B cell (primary cell): ENCODE results near the gene HOXD12. TPM values are rescaled to one million over a fixed set of nuclear protein-coding genes. Genes with fewer than 3 reads are reported as not detected.

Experiments
- ATAC-seq: fragments of 200-7000 bp; cut with Tn5 transposase; one replicate; pipeline ENCODE4 v1.10.0; 2021; ENCODE audit warnings: low read depth, mild to moderate bottlenecking, moderate number of reproducible peaks, moderate library complexity
- CTCF ChIA-PET: fragments of 350-600 bp; sonication (Branson Sonifier 250); formaldehyde crosslinking; loops from one replicate; lab custom pipeline; 2021; ENCODE audit warnings: antibody characterized with exemption, inconsistent platforms; lab: Charles Lee
- POLR2A ChIA-PET: fragments of 350-600 bp; sonication (Branson Sonifier 250); formaldehyde crosslinking; loops from one replicate; lab custom pipeline; 2021; ENCODE audit warnings: antibody characterized with exemption; lab: Charles Lee
- DNase-seq: peaks from one replicate; pipeline ENCODE4 v3.0.0; 2013
- H2AFZ ChIP-seq: 2 replicates; pipeline ENCODE4 v1.6.1; 2012; ENCODE audit warnings: mild to moderate bottlenecking, low read depth, low read length; ENCODE audit not compliant: insufficient read depth, poor library complexity, severe bottlenecking
- H3K27ac ChIP-seq, 2 donors: 1 replicate in 1 of 2; 2 replicates in 1 of 2; pipeline ENCODE4 v1.5.1; 2012 to 2013; ENCODE audit warnings: low read length in 2 of 2, mild to moderate bottlenecking in 2 of 2, moderate library complexity in 1 of 2
- H3K27me3 ChIP-seq, 4 experiments: fragments of 200-600 bp in 1 of 4; sonication (generic) in 1 of 4; replicated peaks in 1 of 4; 1 replicate in 2 of 4; 2 replicates in 2 of 4; pipeline versions ENCODE4 v1.6.1 to v1.7.0; 2013 to 2016; ENCODE audit warnings: low read length in 3 of 4, mild to moderate bottlenecking in 2 of 4, mixed read lengths in 1 of 4, moderate library complexity in 1 of 4; ENCODE audit not compliant: insufficient read depth in 4 of 4, control insufficient read depth in 3 of 4; ENCODE audit errors: control extremely low read depth in 1 of 4
- H3K36me3 ChIP-seq, 2 experiments: replicated peaks in 1 of 2; 1 replicate in 1 of 2; 2 replicates in 1 of 2; pipeline versions ENCODE4 v1.6.1 to v1.7.1; 2013; ENCODE audit warnings: low read length in 1 of 2; ENCODE audit not compliant: insufficient read depth in 2 of 2, control insufficient read depth in 1 of 2; ENCODE audit errors: control extremely low read depth in 1 of 2, extremely low read depth in 1 of 2
- H3K4me1 ChIP-seq, 2 donors: fragments of 200-600 bp in 1 of 2; sonication (generic) in 1 of 2; 1 replicate in 1 of 2; 2 replicates in 1 of 2; pipeline versions ENCODE4 v1.5.1 to v1.6.1; 2013 to 2017; ENCODE audit warnings: low read length in 2 of 2; ENCODE audit not compliant: control insufficient read depth in 2 of 2, insufficient read depth in 2 of 2
- H3K4me2 ChIP-seq: replicated peaks from 2 replicates; pipeline ENCODE3; 2012; ENCODE audit warnings: mild to moderate bottlenecking, low read depth, low read length; ENCODE audit not compliant: poor library complexity, severe bottlenecking
- H3K4me3 ChIP-seq, 5 experiments: fragments of 200-600 bp in 1 of 5; sonication (generic) in 1 of 5; 1 replicate in 3 of 5; 2 replicates in 2 of 5; pipeline versions ENCODE4 v1.5.1 to v1.7.0; 2011 to 2016; ENCODE audit warnings: low read length in 4 of 5, mild to moderate bottlenecking in 4 of 5, low read depth in 2 of 5, control low read depth in 1 of 5, moderate library complexity in 1 of 5; ENCODE audit not compliant: insufficient read depth in 1 of 5; ENCODE audit errors: control extremely low read depth in 1 of 5, extremely low read depth in 1 of 5
- H3K79me2 ChIP-seq: fragments of 200-600 bp; sonication (generic); one replicate; pipeline ENCODE4 v1.6.0; 2016; ENCODE audit warnings: low read length; ENCODE audit not compliant: control insufficient read depth, insufficient read depth
- H3K9ac ChIP-seq: fragments of 200-600 bp; sonication (generic); 2 replicates; pipeline ENCODE4 v1.6.1; 2017; ENCODE audit warnings: mild to moderate bottlenecking, low read length, moderate library complexity
- H3K9me3 ChIP-seq, 3 donors: one replicate each; pipeline versions ENCODE4 v1.6.1 to v1.7.1; 2013; ENCODE audit warnings: low read length in 2 of 3; ENCODE audit not compliant: control insufficient read depth in 2 of 3, insufficient read depth in 1 of 3; ENCODE audit errors: control extremely low read depth in 1 of 3
- H4K20me1 ChIP-seq: 2 replicates; pipeline ENCODE4 v1.6.0; 2012; ENCODE audit warnings: mild to moderate bottlenecking, low read length; ENCODE audit not compliant: insufficient read depth, control insufficient read depth, poor library complexity, severe bottlenecking
- H3K27ac Mint-ChIP-seq: one replicate; pipeline ENCODE4 v1.8.0; 2021; ENCODE audit warnings: mixed read lengths
- H3K27me3 Mint-ChIP-seq: one replicate; pipeline ENCODE4 v1.8.0; 2021; ENCODE audit warnings: mixed read lengths
- H3K4me1 Mint-ChIP-seq: one replicate; pipeline ENCODE4 v1.8.0; 2021; ENCODE audit warnings: mixed read lengths
- H3K4me3 Mint-ChIP-seq: one replicate; pipeline ENCODE4 v1.8.0; 2021; ENCODE audit warnings: mixed read lengths
- H3K9me3 Mint-ChIP-seq: one replicate; pipeline ENCODE4 v1.8.0; 2022; ENCODE audit warnings: mixed read lengths; ENCODE audit not compliant: insufficient read depth
- CTCF ChIP-seq: fragments of 200-600 bp; IDR thresholded peaks from one replicate; pipeline ENCODE4 v1.8.0; 2022; ENCODE audit warnings: antibody characterized with exemption, mild to moderate bottlenecking
- EZH2 ChIP-seq: IDR thresholded peaks from 2 replicates; pipeline ENCODE4 v1.6.1; 2012; ENCODE audit warnings: borderline replicate concordance, low read depth, mild to moderate bottlenecking, moderate library complexity, low read length; ENCODE audit not compliant: insufficient read depth, poor library complexity, severe bottlenecking
- WGBS: methylation state at CpG from one replicate; pipeline ENCODE4 v1.1.5; 2013; ENCODE audit warnings: missing lambda C conversion rate; ENCODE audit not compliant: insufficient coverage; 5-methylcytosine and 5-hydroxymethylcytosine counted together
- intact Hi-C: fragments of 100-400 bp; cut with micrococcal nuclease; formaldehyde crosslinking; loops from one replicate; pipeline ENCODE4 v1.10.0; 2022
- polyA plus RNA-seq: library from polyadenylated mRNA; depleted of rRNA; stranded (reverse); fragments of >200 nt; gene quantifications from 2 replicates; pipeline ENCODE4 v1.2.3, GENCODE V29; 2012
- total RNA-seq, 2 donors: library from RNA; stranded (reverse); fragments of 120-200 nt in 1 of 2; gene quantifications; 1 replicate in 1 of 2; 2 replicates in 1 of 2; pipeline versions ENCODE4 v1.2.3 to v1.2.4, GENCODE V29; 2013 to 2022

HOXD12 gene
- total and polyA plus RNA-seq, 2 donors (not counting 1 experiment from before 2014, with no cell fraction given) = not detected

DNA sequence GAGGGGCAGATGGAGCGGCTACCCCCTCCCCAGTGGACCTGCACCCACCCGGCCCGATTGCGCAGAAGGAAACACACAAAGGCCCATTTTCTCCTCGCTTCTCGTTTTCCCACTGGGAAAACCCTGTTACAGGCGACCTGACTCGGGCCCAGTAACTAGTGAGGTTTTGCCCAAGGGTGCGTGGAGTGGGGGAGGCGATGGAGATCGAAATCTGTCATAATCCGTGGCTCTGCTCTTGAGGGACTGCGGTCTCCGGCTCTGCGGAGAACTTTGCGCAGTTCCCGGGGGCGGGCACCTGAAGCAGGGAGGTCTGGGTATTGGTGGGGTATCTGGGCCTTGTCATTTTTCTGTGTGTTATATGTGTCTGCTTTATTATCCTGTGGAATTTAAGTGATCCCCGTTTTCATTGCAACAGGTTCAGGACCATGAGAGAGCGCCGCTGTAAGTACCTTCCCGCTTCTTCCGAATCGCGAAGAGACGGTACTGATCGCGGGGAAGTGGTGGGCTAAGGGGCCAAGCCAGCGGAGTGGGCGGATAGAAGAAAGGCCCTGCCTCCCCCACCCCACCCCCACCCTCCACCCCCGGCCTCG, 47.7 kb downstream of the HOXD12 start:
- H3K27me3 ChIP-seq = peaks cover 0 to 91% (median 58%) of the 10 kb centered on the region in 4 experiments
- no peaks in the 10 kb centered on the region for H3K9me3 Mint-ChIP-seq
- no peak for TF ChIP-seq CTCF
- H3K27me3 Mint-ChIP-seq = peaks cover 74% of the 10 kb centered on the region
- H3K27ac ChIP-seq = no peak overlapping the region
- H3K4me3 Mint-ChIP-seq = no peak overlapping the region
- no peaks in the 10 kb centered on the region for H3K79me2 ChIP-seq
- DNase-seq (peak; percentile 2), ATAC-seq (no peak)
- WGBS = 24% methylated on average over 17 of the region's 32 CpGs
- peaks cover 0 to 4% of the 10 kb centered on the region in 2 donors for H3K4me1 ChIP-seq
- CTCF ChIA-PET = interaction anchor here (0.5 to 0.6 kb wide), 2 partner anchors 191 to 491 kb away, joined by 3 read pairs; no protein-coding TSS in a partner anchor
- H3K9ac ChIP-seq = no peak overlapping the region
- no peak overlapping the region for H3K4me3 ChIP-seq
- intact Hi-C loops = no loop called here
- H3K36me3 ChIP-seq = no peaks in the 10 kb centered on the region
- no peak overlapping the region for H2AFZ ChIP-seq
- no peak overlapping the region for H3K4me2 ChIP-seq
- POLR2A ChIA-PET = no interaction called here
- no peak overlapping the region for H3K27ac Mint-ChIP-seq
- H3K9me3 ChIP-seq = peaks cover 0 to 22% (median 0%) of the 10 kb centered on the region in 3 donors
- H4K20me1 ChIP-seq = no peaks in the 10 kb centered on the region
- no peaks in the 10 kb centered on the region for H3K4me1 Mint-ChIP-seq

DNA sequence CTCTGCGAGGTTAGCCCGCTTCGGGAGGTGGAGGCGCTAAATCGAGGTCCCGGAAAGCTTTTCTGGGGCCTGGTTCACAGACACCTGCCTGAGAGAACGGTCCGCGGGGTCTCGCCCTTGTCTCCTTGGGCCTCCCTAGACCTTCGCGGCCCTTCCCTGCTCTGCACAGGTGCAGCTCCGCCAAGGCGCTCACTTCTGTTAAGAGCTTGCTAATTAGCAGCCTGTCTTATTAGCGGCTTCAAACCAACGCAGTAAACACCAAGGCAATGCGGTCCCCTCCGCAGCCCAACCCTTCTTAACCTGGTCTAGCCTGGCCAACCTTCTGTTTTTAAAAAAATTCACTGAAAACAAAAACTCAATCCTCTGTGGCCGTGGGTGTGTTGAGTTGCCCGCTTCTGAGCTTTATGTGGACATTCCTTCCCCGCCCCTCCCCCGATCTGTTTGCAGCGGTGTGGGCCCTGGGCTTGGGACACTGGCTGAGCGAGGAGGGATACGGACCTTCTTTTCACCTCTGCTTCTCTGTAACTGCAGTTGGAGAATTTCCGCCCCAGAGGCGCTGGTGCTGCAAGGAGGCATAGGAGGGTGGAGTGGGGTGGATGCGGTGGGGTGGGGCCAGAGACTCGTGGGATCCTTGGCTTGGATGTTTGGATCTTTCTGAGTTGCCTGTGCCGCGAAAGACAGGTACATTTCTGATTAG, 48.4 kb downstream of the HOXD12 start:
- no peak overlapping the region for H3K27ac ChIP-seq
- no peaks in the 10 kb centered on the region for H3K79me2 ChIP-seq
- no peaks in the 10 kb centered on the region for H3K36me3 ChIP-seq
- no peak overlapping the region for H2AFZ ChIP-seq
- H3K9ac ChIP-seq = no peak overlapping the region
- ChIA-PET CTCF (no interaction called here), POLR2A (no interaction called here)
- ATAC-seq (no peak), DNase-seq (peak; percentile 10)
- H3K27ac Mint-ChIP-seq = no peak overlapping the region
- no peak overlapping the region for H3K4me3 ChIP-seq
- H3K9me3 ChIP-seq = peaks cover 0 to 25% (median 0%) of the 10 kb centered on the region in 3 donors
- no peaks in the 10 kb centered on the region for H3K9me3 Mint-ChIP-seq
- H3K27me3 ChIP-seq = peaks cover 0 to 92% (median 56%) of the 10 kb centered on the region in 4 experiments
- TF ChIP-seq CTCF (no peak), EZH2 (no peak)
- peaks cover 0 to 4% of the 10 kb centered on the region in 2 donors for H3K4me1 ChIP-seq
- 16% methylated on average over 24 of the region's 31 CpGs for WGBS
- H3K4me1 Mint-ChIP-seq = no peaks in the 10 kb centered on the region
- intact Hi-C loops = no loop called here
- H3K4me3 Mint-ChIP-seq = no peak overlapping the region
- H3K27me3 Mint-ChIP-seq = peaks cover 76% of the 10 kb centered on the region
- no peaks in the 10 kb centered on the region for H4K20me1 ChIP-seq
- no peak overlapping the region for H3K4me2 ChIP-seq
